T-helper 1 cell (primary cell): ENCODE results near the gene LCN6.
"Not testable (repeated sequence)": the region's sequence is repeated elsewhere in the genome, so short reads cannot be mapped to it uniquely, and the experiment has no call there.

Experiments used
- DNase-seq, 5 donors: peaks; one replicate each; pipeline ENCODE4 v3.0.0-alpha.2; 2012 to 2020
- total RNA-seq, 4 donors: gene quantifications; one replicate each; lab custom pipeline; 2026; lab: John Stamatoyannopoulos, UW

Gene LCN6, protein sequence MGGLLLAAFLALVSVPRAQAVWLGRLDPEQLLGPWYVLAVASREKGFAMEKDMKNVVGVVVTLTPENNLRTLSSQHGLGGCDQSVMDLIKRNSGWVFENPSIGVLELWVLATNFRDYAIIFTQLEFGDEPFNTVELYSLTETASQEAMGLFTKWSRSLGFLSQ
- 0 reads per million in 4 donors for total RNA-seq

- DNase-seq: no peak
These were observed at the start of gene LCN6 for GRCh38 chr9:136748201-136748600. Gene LCN6 (minus strand): TSS chr9:136748525. CDS start chr9:136748483, 42 bp downstream.

- not testable (repeated sequence) for DNase-seq
These were observed 48.5 kb upstream of the LCN6 start for GRCh38 chr9:136796775-136797347.

DNA sequence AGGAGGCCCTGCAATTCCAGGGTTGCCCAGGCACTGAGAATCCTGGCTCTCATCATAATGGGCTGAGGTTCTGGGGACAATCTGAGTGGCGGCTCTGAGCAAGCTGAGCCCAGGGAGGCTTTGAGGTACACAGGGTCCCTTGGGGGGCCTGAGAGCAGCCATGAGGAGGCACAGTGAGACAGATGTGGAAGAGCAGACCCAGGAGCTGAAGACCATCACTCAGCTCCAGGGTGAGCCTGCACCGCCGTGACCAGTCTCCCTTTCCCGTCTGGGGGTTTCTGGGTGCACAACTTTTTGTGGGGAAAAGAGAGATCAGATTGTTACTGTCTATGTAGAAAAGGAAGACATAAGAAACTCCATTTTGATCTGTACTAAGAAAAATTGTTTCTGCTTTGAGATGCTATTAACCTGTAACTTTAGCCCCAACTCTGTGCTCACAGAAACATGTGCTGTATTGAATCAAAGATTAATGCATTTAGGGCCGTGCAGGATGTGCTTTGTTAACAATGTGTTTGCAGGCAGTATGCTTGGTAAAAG, 48.0 kb upstream of the LCN6 start, which contains the start of gene CCDC183:
CCDC183 (plus strand) TSS at position 101 of the 537 bp plus-strand sequence; CDS start at position 161, 60 bp downstream.
- DNase-seq: no peak

GRCh38 chr9:136795000-136795348, 46.6 kb upstream of the LCN6 start:
- DNase-seq: no peak

GRCh38 chr9:136794281-136794999, 46.1 kb upstream of the LCN6 start:
- DNase-seq: no peak

- DNase-seq: no peak
These were observed 45.0 kb upstream of the LCN6 start for GRCh38 chr9:136793086-136793946.

GRCh38 chr9:136792321-136793085, 44.2 kb upstream of the LCN6 start:
- DNase-seq: no peak

GRCh38 chr9:136791516-136792276, 43.4 kb upstream of the LCN6 start:
- peak; percentile 52 to 66 (median 62) for DNase-seq

DNA sequence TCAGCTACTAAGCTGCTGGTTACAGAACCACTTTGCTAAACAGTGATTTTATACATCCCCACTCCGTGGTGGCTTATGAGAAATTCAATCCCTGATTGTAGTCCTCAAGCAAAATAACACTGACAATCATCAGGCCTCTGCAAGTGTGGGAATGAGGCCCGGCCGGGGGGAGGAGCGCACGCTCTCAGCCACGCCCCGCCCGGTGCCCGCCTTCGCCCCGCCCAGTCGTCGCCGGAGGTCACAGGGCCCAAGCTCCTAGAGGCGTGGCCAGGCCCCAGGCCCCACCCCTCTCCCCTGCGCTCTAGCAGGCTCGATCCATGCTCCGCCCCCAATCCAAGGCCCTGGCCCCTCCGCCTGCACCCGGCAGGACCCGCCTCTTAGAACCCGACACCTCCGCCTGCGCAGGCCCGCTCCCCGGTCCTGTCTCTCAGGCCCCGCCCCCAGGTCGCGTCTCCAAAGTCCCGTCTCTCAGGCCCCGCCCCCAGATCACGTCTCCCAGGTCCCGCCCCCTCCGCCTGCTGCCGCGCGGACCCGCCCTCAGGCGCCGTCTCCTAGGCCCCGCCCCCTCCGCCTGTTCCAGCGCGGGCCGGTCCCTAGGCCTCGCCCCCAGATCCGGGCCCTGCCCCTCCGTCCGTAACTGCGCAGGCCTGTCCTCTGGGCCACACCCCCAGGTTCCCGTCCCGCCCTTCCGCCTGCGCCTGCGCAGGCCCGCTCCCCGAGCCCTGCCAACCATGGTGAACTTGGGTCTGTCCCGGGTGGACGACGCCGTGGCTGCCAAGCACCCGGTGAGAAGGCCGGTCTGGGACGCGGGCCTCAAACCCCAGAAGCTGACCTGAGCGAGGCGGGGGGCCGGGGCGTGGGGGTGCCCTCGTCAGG, 42.6 kb upstream of the LCN6 start, which contains the start of gene TMEM141:
TMEM141 (plus strand) TSS at position 705 of the 876 bp plus-strand sequence; CDS start at position 732, 27 bp downstream.
- peak; percentile 99 to 100 (median 100) for DNase-seq

- DNase-seq: no peak
These were observed 41.2 kb upstream of the LCN6 start for GRCh38 chr9:136789523-136789937.

DNA sequence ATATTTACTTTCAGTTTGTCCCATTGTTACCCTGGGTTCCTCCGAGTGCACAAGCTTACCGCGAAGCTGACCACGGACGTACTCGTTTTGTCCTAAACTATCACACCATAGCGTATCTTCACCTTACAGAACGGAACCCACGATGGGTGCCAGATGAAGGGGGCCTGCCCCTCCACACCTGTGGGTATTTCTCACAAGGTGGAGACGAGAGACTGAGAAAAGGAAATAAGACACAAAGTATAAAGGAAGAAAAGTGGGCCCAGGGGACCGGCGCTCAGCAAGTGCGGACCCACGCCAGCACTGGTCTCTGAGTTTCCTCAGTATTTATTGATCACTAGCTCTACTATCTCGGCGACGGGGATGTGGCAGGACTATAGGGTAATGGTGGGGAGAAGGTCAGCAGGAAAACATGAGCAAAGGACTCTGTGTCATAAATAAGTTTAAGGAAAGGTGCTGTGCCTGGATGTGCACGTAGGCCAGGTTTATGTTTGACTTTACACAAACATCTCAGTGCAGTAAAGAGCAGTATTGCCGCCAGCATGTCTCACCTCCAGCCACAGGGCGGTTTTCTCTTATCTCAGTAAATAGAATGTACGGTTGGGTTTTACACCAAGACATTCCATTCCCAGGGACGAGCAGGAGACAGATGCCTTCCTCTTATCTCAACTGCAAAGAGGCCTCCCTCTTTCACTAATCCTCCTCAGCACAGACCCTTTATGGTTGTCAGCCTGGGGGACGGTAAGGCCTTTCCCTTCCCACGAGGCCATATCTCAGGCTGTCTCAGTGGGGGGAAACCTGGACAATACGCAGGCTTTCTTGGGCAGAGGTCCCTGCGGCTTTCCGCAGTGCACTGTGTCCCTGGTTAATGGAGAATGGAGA, 40.6 kb upstream of the LCN6 start:
- DNase-seq: not testable (repeated sequence)

GRCh38 chr9:136787690-136788400, 39.5 kb upstream of the LCN6 start:
- DNase-seq: peak in 4 of 5 donors; percentile 50 to 73 (median 62)

- not testable (repeated sequence) for DNase-seq
These were observed 38.7 kb upstream of the LCN6 start for GRCh38 chr9:136786983-136787382.

DNA sequence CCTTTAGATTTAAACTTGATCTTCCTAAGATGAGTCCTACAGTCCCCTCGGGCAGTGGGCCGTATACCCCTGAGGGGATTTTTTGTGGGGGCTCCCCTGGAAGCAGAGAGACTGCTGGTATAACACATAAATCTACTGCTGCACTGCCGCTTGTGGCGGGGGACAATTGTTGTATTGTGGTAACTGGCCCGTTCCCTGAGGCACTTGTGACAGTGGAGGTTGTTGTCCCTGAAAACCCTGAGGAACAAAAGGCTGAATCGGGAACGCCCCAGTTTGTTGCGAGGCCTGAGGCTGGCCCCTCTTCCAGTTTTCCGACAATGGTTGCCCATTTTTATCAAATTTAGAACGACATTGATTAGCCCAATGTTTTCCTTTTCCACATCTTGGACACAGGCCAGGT, 38.1 kb upstream of the LCN6 start:
- DNase-seq: no peak

DNA sequence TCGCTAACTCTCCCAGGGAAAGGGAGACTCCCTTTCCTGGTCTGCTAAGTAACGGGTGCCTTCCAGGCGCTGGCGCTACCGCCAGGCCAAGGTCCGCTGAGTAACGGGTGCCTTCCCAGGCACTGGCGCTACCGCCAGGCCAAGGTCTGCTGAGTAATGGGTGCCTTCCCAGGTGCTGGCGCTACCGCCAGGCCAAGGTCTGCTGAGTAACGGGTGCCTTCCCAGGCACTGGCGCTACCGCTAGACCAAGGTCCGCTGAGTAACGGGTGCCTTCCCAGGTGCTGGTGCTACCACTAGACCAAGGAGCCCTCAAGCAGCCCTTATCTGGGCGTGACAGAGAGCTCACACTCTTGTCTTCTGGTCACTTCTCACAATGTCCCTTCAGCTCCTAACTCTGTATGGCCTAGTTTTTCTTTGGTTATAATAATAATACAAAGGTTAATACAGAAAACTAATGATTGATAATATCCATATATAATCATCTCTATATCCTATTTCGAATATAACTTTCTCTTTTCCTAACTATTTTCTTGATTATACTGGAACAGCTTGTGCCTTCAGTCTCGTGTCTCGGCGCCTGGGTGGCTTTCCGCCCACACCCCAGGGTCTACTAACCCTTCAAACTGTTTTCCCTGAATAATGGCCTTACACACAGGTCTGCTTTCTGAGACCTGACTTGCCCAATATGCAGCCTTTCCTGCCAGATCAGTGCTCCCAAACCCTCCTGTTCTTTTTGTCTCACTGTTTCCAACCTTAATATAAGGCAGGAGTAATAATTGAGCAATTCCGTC, 37.4 kb upstream of the LCN6 start:
- DNase-seq: not testable (repeated sequence)

DNA sequence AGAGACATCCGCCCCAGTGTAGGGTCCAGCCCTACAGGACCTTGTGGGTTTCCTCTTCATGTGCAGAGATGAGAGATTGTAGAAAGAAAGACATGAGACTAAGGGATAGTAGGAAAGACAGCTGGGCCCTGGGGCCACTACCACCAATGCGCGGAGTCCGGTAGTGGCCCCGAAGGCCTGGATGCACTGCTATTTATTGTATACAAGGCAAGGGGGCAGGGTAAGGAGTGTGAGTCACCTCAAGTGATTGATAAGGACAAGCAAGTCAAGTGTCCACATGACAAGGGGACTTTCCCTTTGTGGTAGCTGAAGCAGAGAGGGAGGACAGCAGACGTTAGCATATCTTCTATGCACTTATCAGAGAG, 36.7 kb upstream of the LCN6 start:
- no peak for DNase-seq

GRCh38 chr9:136784249-136784996, 36.1 kb upstream of the LCN6 start:
- DNase-seq: no peak
